GM12878 (cell line): Measurements from ENCODE around the gene SGMS1. TPM values are rescaled to one million over a fixed set of nuclear protein-coding genes. Genes with fewer than 3 reads are reported as not detected.

ENCODE experiments used
- BACH1 ChIP-seq: fragments of 450-650 bp; IDR thresholded peaks from 2 replicates; pipeline ENCODE4 v1.6.1; 2017; ENCODE audit warnings: mild to moderate bottlenecking, borderline replicate concordance
- CEBPB ChIP-seq, 2 experiments: fragments of 150-350 bp in 1 of 2; IDR thresholded peaks; 2 replicates each; pipeline ENCODE4 v1.6.1; 2012 to 2014; ENCODE audit warnings: low read depth in 2 of 2, low read length in 2 of 2, borderline replicate concordance in 1 of 2, inconsistent platforms in 1 of 2
- CHD1 ChIP-seq: IDR thresholded peaks from 2 replicates; pipeline ENCODE4 v1.6.1; 2012; ENCODE audit warnings: low read depth, low read length, improper control_type of control experiment
- FOS ChIP-seq: IDR thresholded peaks from 3 replicates; pipeline ENCODE4 v1.6.1; 2011; ENCODE audit warnings: borderline replicate concordance; ENCODE audit not compliant: insufficient read length; ENCODE audit errors: extremely low read depth
- FOXM1 ChIP-seq: IDR thresholded peaks from 2 replicates; pipeline ENCODE4 v1.6.1; 2012; ENCODE audit warnings: low read depth, mild to moderate bottlenecking, inconsistent platforms, low read length, moderate library complexity
- IKZF1 ChIP-seq: fragments of 450-650 bp; conservative IDR thresholded peaks from 2 replicates; pipeline ENCODE4 v1.6.1; 2017; ENCODE audit warnings: antibody characterized with exemption, mild to moderate bottlenecking
- JUND ChIP-seq: IDR thresholded peaks from 2 replicates; pipeline ENCODE4 v1.6.1; 2012; ENCODE audit warnings: low read depth, mild to moderate bottlenecking, low read length, improper control_type of control experiment, moderate library complexity
- LARP7 ChIP-seq: fragments of 450-650 bp; IDR thresholded peaks from 2 replicates; pipeline ENCODE4 v1.6.1; 2017; ENCODE audit warnings: mild to moderate bottlenecking
- MEF2A ChIP-seq: IDR thresholded peaks from 2 replicates; pipeline ENCODE4 v1.6.1; 2011; ENCODE audit warnings: low read depth, mild to moderate bottlenecking, low read length, moderate library complexity; ENCODE audit not compliant: insufficient read depth
- NBN ChIP-seq: fragments of 450-650 bp; IDR thresholded peaks from 2 replicates; pipeline ENCODE4 v1.6.1; 2016
- NRF1 ChIP-seq: conservative IDR thresholded peaks from 2 replicates; pipeline ENCODE4 v1.6.1; 2011; ENCODE audit warnings: mild to moderate bottlenecking, low read depth, low read length, improper control_type of control experiment
- RBBP5 ChIP-seq: fragments of 200-600 bp; sonication (generic); conservative IDR thresholded peaks from 2 replicates; pipeline ENCODE4 v1.6.1; 2016
- SIN3A ChIP-seq: IDR thresholded peaks from 2 replicates; pipeline ENCODE4 v1.6.1; 2012; ENCODE audit warnings: low read depth, low read length, improper control_type of control experiment
- SMC3 ChIP-seq: IDR thresholded peaks from 2 replicates; pipeline ENCODE4 v1.6.1; 2011; ENCODE audit warnings: low read length, improper control_type of control experiment, borderline replicate concordance
- SRF ChIP-seq, 2 experiments: IDR thresholded peaks; 2 replicates each; pipeline ENCODE4 v1.6.1; 2011; ENCODE audit warnings: low read depth in 2 of 2, low read length in 2 of 2, mild to moderate bottlenecking in 1 of 2, moderate library complexity in 1 of 2
- YY1 ChIP-seq: IDR thresholded peaks from 2 replicates; pipeline ENCODE4 v1.6.1; 2011; ENCODE audit warnings: low read depth, mild to moderate bottlenecking, low read length
- ZBED1 ChIP-seq: IDR thresholded peaks from 2 replicates; pipeline ENCODE4 v1.6.1; 2016; ENCODE audit warnings: borderline replicate concordance
- ZNF384 ChIP-seq: IDR thresholded peaks from 2 replicates; pipeline ENCODE4 v1.6.1; 2012; ENCODE audit warnings: low read depth, mild to moderate bottlenecking, low read length, improper control_type of control experiment, borderline replicate concordance
- ZNF622 ChIP-seq: fragments of 450-650 bp; IDR thresholded peaks from 2 replicates; pipeline ENCODE4 v1.6.1; 2017; ENCODE audit warnings: mild to moderate bottlenecking, inconsistent platforms
- ZSCAN29 ChIP-seq: fragments of 450-650 bp; IDR thresholded peaks from 2 replicates; pipeline ENCODE4 v1.6.1; 2017; ENCODE audit warnings: mild to moderate bottlenecking, moderate library complexity
- polyA plus RNA-seq, 11 experiments: library from polyadenylated mRNA; depleted of rRNA in 4 of 11; unstranded in 6 of 11; stranded (reverse) in 5 of 11; fragments of >200 nt; fragmentation: Nextera tagmentation in 4 of 11; fragmentation: Illumina TruSeq in 1 of 11; extraction: Ambion mirVana in 4 of 11; extraction: Trizol in 1 of 11; gene quantifications; 1 replicate in 1 of 11; 2 replicates in 10 of 11; pipeline versions ENCODE4 v1.2.1 to v1.2.3, GENCODE V29; 2011 to 2016; ENCODE audit warnings: inconsistent platforms in 2 of 11, missing spikeins in 2 of 11, low read depth in 1 of 11
- total RNA-seq, 4 experiments: library from RNA; depleted of rRNA in 3 of 4; stranded (reverse); fragments of >200 nt in 3 of 4; fragmentation: Illumina TruSeq in 1 of 4; extraction: Trizol in 1 of 4; gene quantifications; 2 replicates each; pipeline versions ENCODE4 v1.2.1 to v1.2.3, GENCODE V29; 2013 to 2021
- TF ChIP-seq, protein P1 (sequence below): fragments of 450-650 bp; IDR thresholded peaks from 2 replicates; pipeline ENCODE4 v1.6.1; 2016; ENCODE audit warnings: mild to moderate bottlenecking, moderate library complexity, borderline replicate concordance
- TF ChIP-seq, protein P2 (sequence below): fragments of 450-650 bp; IDR thresholded peaks from 2 replicates; pipeline ENCODE4 v1.6.1; 2016; ENCODE audit warnings: mild to moderate bottlenecking

The SGMS1 gene
- total and polyA plus RNA-seq, 10 of the 15 experiments (the other 5 are each of a cell fraction or from before 2014, with no cell fraction given) = 1.4 to 14.5 (median 4.9) TPM

DNA sequence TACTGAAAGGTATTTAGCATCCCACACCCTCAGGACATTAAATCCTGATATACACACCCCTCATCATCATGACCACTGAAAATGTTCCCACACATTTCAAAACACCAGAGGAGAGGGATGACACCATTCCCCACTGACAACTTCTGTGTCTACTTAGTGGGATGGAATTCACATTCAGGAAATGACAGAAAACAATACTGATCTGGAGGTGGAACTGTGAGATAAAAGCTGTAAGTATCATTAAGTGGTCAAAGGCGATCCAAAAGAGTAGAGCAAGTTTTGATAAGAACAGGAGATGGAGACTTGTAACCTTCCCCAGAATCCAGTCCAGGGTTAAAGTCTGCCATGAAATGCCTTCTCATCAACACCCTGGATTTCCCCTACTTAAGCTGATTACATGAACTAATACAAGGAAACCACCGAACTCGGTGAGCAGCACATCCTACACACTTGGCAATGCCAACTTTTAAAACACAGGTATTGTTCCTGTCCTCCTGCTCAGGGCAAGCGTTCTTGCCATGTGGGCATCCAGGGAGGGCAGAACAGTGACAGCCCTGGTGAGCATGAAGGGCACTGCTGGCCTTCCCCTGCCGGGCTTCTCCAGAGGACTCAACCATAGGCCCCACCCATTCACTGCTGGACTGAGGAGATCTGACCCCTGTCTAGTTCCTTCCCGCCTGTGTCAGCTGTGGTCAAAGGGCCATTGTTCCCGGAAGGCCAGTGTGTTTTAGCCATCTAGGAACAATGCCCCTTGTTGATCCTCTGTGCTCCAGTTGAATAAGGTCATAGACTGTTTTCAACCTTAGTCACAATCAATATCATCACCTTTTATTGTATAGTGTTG lies 85.0 kb downstream of the SGMS1 start (continued):
- peak; percentile 72 for TF ChIP-seq YY1
- TF ChIP-seq ZNF384 = no peak
- 0 out of 2 replicates have a peak, but pooled peaks have one; percentile 56 for TF ChIP-seq NBN
- no peak for TF ChIP-seq NRF1
- TF ChIP-seq FOS = no peak
- no peak for TF ChIP-seq SMC3
- TF ChIP-seq CEBPB (IDR thresholded peaks at IDR 0.05; ENCODE audit: borderline replicate concordance in 1 of 2, low read depth in 2 of 2, low read length in 2 of 2) = no peak
- no peak for TF ChIP-seq FOXM1
- no peak for TF ChIP-seq CHD1
- no peak for TF ChIP-seq RBBP5
- TF ChIP-seq SIN3A = no peak
- TF ChIP-seq LARP7 = 0 out of 2 replicates have a peak, but pooled peaks have one; percentile 47
- peak; percentile 82 for TF ChIP-seq IKZF1
- no peak for TF ChIP-seq ZSCAN29
- no peak for TF ChIP-seq ZNF622
- no peak for TF ChIP-seq BACH1
- no peak for TF ChIP-seq ZBED1
- TF ChIP-seq MEF2A = no peak
- no peak for TF ChIP-seq SRF (IDR thresholded peaks at IDR 0.05; ENCODE audit: low read depth in 2 of 2, low read length in 2 of 2)
- TF ChIP-seq, protein P1, sequence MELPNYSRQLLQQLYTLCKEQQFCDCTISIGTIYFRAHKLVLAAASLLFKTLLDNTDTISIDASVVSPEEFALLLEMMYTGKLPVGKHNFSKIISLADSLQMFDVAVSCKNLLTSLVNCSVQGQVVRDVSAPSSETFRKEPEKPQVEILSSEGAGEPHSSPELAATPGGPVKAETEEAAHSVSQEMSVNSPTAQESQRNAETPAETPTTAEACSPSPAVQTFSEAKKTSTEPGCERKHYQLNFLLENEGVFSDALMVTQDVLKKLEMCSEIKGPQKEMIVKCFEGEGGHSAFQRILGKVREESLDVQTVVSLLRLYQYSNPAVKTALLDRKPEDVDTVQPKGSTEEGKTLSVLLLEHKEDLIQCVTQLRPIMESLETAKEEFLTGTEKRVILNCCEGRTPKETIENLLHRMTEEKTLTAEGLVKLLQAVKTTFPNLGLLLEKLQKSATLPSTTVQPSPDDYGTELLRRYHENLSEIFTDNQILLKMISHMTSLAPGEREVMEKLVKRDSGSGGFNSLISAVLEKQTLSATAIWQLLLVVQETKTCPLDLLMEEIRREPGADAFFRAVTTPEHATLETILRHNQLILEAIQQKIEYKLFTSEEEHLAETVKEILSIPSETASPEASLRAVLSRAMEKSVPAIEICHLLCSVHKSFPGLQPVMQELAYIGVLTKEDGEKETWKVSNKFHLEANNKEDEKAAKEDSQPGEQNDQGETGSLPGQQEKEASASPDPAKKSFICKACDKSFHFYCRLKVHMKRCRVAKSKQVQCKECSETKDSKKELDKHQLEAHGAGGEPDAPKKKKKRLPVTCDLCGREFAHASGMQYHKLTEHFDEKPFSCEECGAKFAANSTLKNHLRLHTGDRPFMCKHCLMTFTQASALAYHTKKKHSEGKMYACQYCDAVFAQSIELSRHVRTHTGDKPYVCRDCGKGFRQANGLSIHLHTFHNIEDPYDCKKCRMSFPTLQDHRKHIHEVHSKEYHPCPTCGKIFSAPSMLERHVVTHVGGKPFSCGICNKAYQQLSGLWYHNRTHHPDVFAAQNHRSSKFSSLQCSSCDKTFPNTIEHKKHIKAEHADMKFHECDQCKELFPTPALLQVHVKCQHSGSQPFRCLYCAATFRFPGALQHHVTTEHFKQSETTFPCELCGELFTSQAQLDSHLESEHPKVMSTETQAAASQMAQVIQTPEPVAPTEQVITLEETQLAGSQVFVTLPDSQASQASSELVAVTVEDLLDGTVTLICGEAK = no peak
- TF ChIP-seq JUND = no peak
- TF ChIP-seq, protein P2, sequence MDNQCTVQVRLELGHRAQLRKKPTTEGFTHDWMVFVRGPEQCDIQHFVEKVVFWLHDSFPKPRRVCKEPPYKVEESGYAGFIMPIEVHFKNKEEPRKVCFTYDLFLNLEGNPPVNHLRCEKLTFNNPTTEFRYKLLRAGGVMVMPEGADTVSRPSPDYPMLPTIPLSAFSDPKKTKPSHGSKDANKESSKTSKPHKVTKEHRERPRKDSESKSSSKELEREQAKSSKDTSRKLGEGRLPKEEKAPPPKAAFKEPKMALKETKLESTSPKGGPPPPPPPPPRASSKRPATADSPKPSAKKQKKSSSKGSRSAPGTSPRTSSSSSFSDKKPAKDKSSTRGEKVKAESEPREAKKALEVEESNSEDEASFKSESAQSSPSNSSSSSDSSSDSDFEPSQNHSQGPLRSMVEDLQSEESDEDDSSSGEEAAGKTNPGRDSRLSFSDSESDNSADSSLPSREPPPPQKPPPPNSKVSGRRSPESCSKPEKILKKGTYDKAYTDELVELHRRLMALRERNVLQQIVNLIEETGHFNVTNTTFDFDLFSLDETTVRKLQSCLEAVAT = no peak
